K562 (cell line): ENCODE measurements around the gene HDAC3. TPM values are rescaled to one million over a fixed set of nuclear protein-coding genes. Genes with fewer than 3 reads are reported as not detected.

Experiments used
- ATAC-seq: fragments of 200-7000 bp; cut with Tn5 transposase; 3 replicates; pipeline ENCODE4 v1.9.1; 2020; ENCODE audit warnings: moderate library complexity
- BruUV-seq: library from RNA; stranded (reverse); fragments of 400-500 nt; replicated peaks from 2 replicates; lab custom pipeline; 2021; lab: Mats Ljungman, UMichigan
- CTCF ChIA-PET: fragments of 300-600 bp; formaldehyde crosslinking; extraction: SDS; loops from one replicate; lab custom pipeline; 2021; ENCODE audit warnings: low intra/inter-chr PET ratio; lab: Yijun Ruan, JAX
- POLR2A ChIA-PET: fragments of 300-600, 350-650 bp; sonication (Branson Sonifier 250); formaldehyde crosslinking; extraction: SDS; loops from one replicate; lab custom pipeline; 2021; ENCODE audit warnings: antibody characterized with exemption, inconsistent platforms; lab: Yijun Ruan, JAX
- DNase-seq, 4 experiments: peaks; one replicate each; pipeline versions ENCODE4 v3.0.0 to v3.0.0-alpha.2; 2011 to 2018; ENCODE audit warnings: low spot score in 3 of 4, mixed read lengths in 3 of 4; ENCODE audit errors: extremely low read depth in 1 of 4
- FAIRE-seq: peaks from 2 replicates; lab custom pipeline; 2011; peaks lifted over from hg19 to GRCh38; lab: Jason Lieb, UNC
- H2AFZ ChIP-seq: 2 replicates; pipeline ENCODE4 v1.6.0; 2011; ENCODE audit warnings: low read depth, low read length, control low read depth, inconsistent platforms
- H3K27ac ChIP-seq: fragments of 200-600 bp; 3 replicates; pipeline ENCODE4 v1.8.0; 2011; ENCODE audit warnings: low read depth, mild to moderate bottlenecking, control low read depth, inconsistent platforms, low read length, moderate library complexity, mixed read lengths; ENCODE audit errors: extremely low read depth
- H3K27me3 ChIP-seq, 2 experiments: fragments of 300-600 bp in 1 of 2; 2 replicates in 1 of 2; 3 replicates in 1 of 2; pipeline versions ENCODE4 v1.6.0 to v1.8.0; 2011; ENCODE audit warnings: inconsistent platforms in 2 of 2, low read length in 2 of 2, mild to moderate bottlenecking in 1 of 2, mixed read lengths in 1 of 2, moderate library complexity in 1 of 2; ENCODE audit not compliant: control insufficient read depth in 2 of 2, insufficient read depth in 2 of 2
- H3K36me3 ChIP-seq: fragments of 300-600 bp; 3 replicates; pipeline ENCODE4 v1.8.0; 2011; ENCODE audit warnings: mild to moderate bottlenecking, low read length, inconsistent platforms; ENCODE audit not compliant: control insufficient read depth, insufficient read depth
- H3K4me1 ChIP-seq, 2 experiments: fragments of 200-600 bp in 1 of 2; replicated peaks in 1 of 2; 2 replicates in 1 of 2; 3 replicates in 1 of 2; pipeline versions ENCODE4 v1.5.1 to v1.8.0; 2011; ENCODE audit warnings: inconsistent platforms in 2 of 2, low read length in 2 of 2, mild to moderate bottlenecking in 1 of 2, mixed read lengths in 1 of 2, moderate library complexity in 1 of 2; ENCODE audit not compliant: control insufficient read depth in 2 of 2, insufficient read depth in 2 of 2
- H3K4me2 ChIP-seq: 2 replicates; pipeline ENCODE4 v1.6.1; 2011; ENCODE audit warnings: low read length, control low read depth, inconsistent platforms, mixed read lengths; ENCODE audit not compliant: insufficient read depth
- H3K4me3 ChIP-seq: fragments of 200-600 bp; sonication (generic), shearing (Covaris generic); 2 replicates; pipeline ENCODE4 v1.5.1; 2016; ENCODE audit warnings: control low read depth, inconsistent platforms
- H3K79me2 ChIP-seq: fragments of 200-600 bp; 3 replicates; pipeline ENCODE4 v1.8.0; 2011; ENCODE audit warnings: low read length, inconsistent platforms; ENCODE audit not compliant: control insufficient read depth, insufficient read depth
- H3K9ac ChIP-seq, 2 experiments: 2 replicates each; pipeline versions ENCODE4 v1.6.0 to v1.6.1; 2011; ENCODE audit warnings: low read depth in 2 of 2, low read length in 2 of 2, control low read depth in 1 of 2, inconsistent platforms in 1 of 2, mild to moderate bottlenecking in 1 of 2, mixed read lengths in 1 of 2; ENCODE audit not compliant: insufficient read depth in 1 of 2
- H3K9me1 ChIP-seq: one replicate; pipeline ENCODE4 v1.6.0; 2011; ENCODE audit warnings: inconsistent platforms, mild to moderate bottlenecking, low read length, moderate library complexity; ENCODE audit not compliant: control insufficient read depth, insufficient read depth
- H3K9me3 ChIP-seq: replicated peaks from 2 replicates; pipeline ENCODE4 v1.5.1; 2011; ENCODE audit warnings: low read depth, low read length, inconsistent platforms; ENCODE audit not compliant: control insufficient read depth, insufficient read depth
- H4K20me1 ChIP-seq: replicated peaks from 2 replicates; pipeline ENCODE4 v1.6.1; 2011; ENCODE audit warnings: low read length, inconsistent platforms, mixed read lengths; ENCODE audit not compliant: control insufficient read depth, insufficient read depth
- EP400 ChIP-seq: fragments of 450-650 bp; IDR thresholded peaks from 2 replicates; pipeline ENCODE4 v1.6.1; 2017; ENCODE audit warnings: antibody characterized with exemption, mild to moderate bottlenecking, moderate library complexity
- RHOXF2B ChIP-seq: fragments of 250-450 bp; sonication (Bioruptor Pico); conservative IDR thresholded peaks from 2 replicates; pipeline ENCODE4 v1.5.1; 2021
- SMAD4 ChIP-seq: fragments of 250-450 bp; sonication (Bioruptor Pico); conservative IDR thresholded peaks from 2 replicates; pipeline ENCODE4 v1.8.0; 2021; ENCODE audit warnings: inconsistent platforms, mild to moderate bottlenecking, moderate library complexity
- SRSF9 ChIP-seq: fragments of 200-400 bp; formaldehyde crosslinking; IDR thresholded peaks from 2 replicates; pipeline ENCODE4 v1.6.1; 2017; ENCODE audit warnings: low read depth, low read length, borderline replicate concordance
- ZNF695 ChIP-seq: fragments of 450-650 bp; formaldehyde crosslinking; IDR thresholded peaks from 2 replicates; pipeline ENCODE4 v1.4.0; 2020; ENCODE audit warnings: mild to moderate bottlenecking, moderate library complexity
- WGBS: fragments of 100-300 bp; shearing (Covaris generic); methylation state at CpG from one replicate; pipeline ENCODE4 v1.1.6; 2016; ENCODE audit warnings: low coverage, mixed read lengths; ENCODE audit not compliant: insufficient coverage; ENCODE audit errors: missing lambda C conversion rate; 5-methylcytosine and 5-hydroxymethylcytosine counted together
- in situ Hi-C: fragments of 300-500 bp; cut with MboI; formaldehyde crosslinking; loops from 4 replicates; pipeline ENCODE4 v1.15.0; 2018; ENCODE audit warnings: inconsistent platforms, mixed read lengths
- intact Hi-C: fragments of 100-400 bp; cut with micrococcal nuclease; formaldehyde crosslinking; loops from 2 replicates; pipeline ENCODE4 v1.14.2; 2022
- polyA plus RNA-seq, 8 experiments: library from polyadenylated mRNA; depleted of rRNA in 4 of 8; stranded (reverse) in 5 of 8; unstranded in 3 of 8; fragments of >200 nt; fragmentation: Nextera tagmentation in 2 of 8; fragmentation: Illumina TruSeq in 1 of 8; extraction: Ambion mirVana in 2 of 8; extraction: Trizol in 1 of 8; gene quantifications; 2 replicates each; pipeline versions ENCODE4 v1.2.1 to v1.2.3, GENCODE V29; 2011 to 2014; ENCODE audit warnings: inconsistent platforms in 1 of 8, missing spikeins in 1 of 8
- total RNA-seq, 7 experiments: library from RNA; depleted of rRNA in 6 of 7; stranded (reverse); fragments of >200 nt in 6 of 7; fragmentation: Illumina TruSeq in 2 of 7; extraction: Trizol in 2 of 7; gene quantifications; 2 replicates each; pipeline versions ENCODE4 v1.2.1 to v1.2.3, GENCODE V29; 2011 to 2021; ENCODE audit warnings: low replicate concordance in 1 of 7
- TF ChIP-seq, protein P1 (sequence below): fragments of 250-450 bp; sonication (Bioruptor Pico); IDR thresholded peaks from 2 replicates; pipeline ENCODE4 v1.9.0; 2021; ENCODE audit warnings: mild to moderate bottlenecking
- TF ChIP-seq, protein P2 (sequence below): fragments of 450-650 bp; formaldehyde crosslinking; IDR thresholded peaks from 2 replicates; pipeline ENCODE4 v1.4.0; 2020; ENCODE audit warnings: mild to moderate bottlenecking, moderate library complexity

Gene HDAC3
- total and polyA plus RNA-seq, 9 of the 15 experiments (the other 6 are each of a cell fraction or from before 2014, with no cell fraction given), result 89.7 to 191 (median 119) TPM

GRCh38 chr5:141636106-141636412, 590 bp downstream of the HDAC3 start (continued):
- TF ChIP-seq, protein P1, sequence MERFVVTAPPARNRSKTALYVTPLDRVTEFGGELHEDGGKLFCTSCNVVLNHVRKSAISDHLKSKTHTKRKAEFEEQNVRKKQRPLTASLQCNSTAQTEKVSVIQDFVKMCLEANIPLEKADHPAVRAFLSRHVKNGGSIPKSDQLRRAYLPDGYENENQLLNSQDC (CRISPR knock-in tag), result 0 out of 2 replicates have a peak, but pooled peaks have one; percentile 32

DNA sequence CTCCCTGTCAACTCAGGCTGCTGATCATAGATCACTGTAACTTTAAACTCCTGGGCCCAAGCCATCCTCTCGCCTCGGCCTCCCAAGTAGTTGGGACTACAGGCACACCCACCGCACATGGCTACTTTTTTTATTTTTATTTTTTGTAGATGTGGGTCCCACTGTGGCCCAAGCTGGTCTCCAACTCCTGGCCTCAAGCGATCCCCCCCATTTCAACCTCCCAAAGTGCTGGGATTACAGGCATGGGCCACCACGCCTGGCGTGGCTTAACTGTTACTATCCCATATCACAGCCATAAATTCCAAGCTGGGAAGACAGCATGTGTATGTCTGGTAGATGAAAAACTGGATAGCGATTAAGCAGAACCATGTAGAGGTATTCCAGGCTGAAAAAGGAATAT, 1.0 kb downstream of the HDAC3 start:
- 6% methylated on average over 7 of the region's 7 CpGs for WGBS
- ChIA-PET POLR2A (interaction anchor here (0.7 to 2.2 kb wide), 4 partner anchors 10 to 128 kb away, joined by 3 to 12 read pairs (median 3); no protein-coding TSS in a partner anchor), CTCF (no interaction called here)
- Histone ChIP-seq H3K4me3 (peak overlapping the region; percentile 91), H3K27me3 (no peaks in the 10 kb centered on the region), H3K4me2 (peak overlapping the region; percentile 100), H2AFZ (no peak overlapping the region), H3K9me1 (peaks cover 5% of the 10 kb centered on the region), H3K4me1 (peaks cover 42 to 44% of the 10 kb centered on the region in 2 experiments), H3K9ac (peak overlapping the region; percentile 88 to 95; a peak in 3 of 4 replicates), H3K36me3 (peaks cover 66% of the 10 kb centered on the region), H3K27ac (peak overlapping the region; percentile 84), H3K9me3 (no peaks in the 10 kb centered on the region), H3K79me2 (peaks cover 79% of the 10 kb centered on the region), H4K20me1 (peaks cover 8% of the 10 kb centered on the region; the same call in 1 of the 2 replicates)
- intact Hi-C loops, result loop anchor here (2.0 to 5.0 kb wide), 2 partner anchors 17 to 43 kb away; partner anchors contain the start of gene DIAPH1
- no TSS peak for BruUV-seq
- in situ Hi-C loops, result loop anchor here (5.0 kb wide), 1 partner anchor 43 kb away; no protein-coding TSS in a partner anchor
- FAIRE-seq (no peak), DNase-seq (no peak), ATAC-seq (no peak)
- TF ChIP-seq RHOXF2B (CRISPR knock-in tag) (no peak), EP400 (0 out of 2 replicates have a peak, but pooled peaks have one; percentile 2), SMAD4 (CRISPR knock-in tag) (no peak), ZNF695 (CRISPR knock-in tag) (no peak), SRSF9 (no peak)
- TF ChIP-seq, protein P2, sequence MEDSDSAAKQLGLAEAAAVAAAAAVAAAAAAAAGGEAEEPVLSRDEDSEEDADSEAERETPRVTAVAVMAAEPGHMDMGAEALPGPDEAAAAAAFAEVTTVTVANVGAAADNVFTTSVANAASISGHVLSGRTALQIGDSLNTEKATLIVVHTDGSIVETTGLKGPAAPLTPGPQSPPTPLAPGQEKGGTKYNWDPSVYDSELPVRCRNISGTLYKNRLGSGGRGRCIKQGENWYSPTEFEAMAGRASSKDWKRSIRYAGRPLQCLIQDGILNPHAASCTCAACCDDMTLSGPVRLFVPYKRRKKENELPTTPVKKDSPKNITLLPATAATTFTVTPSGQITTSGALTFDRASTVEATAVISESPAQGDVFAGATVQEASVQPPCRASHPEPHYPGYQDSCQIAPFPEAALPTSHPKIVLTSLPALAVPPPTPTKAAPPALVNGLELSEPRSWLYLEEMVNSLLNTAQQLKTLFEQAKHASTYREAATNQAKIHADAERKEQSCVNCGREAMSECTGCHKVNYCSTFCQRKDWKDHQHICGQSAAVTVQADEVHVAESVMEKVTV, result no peak
